Measurements from ENCODE around the gene C11orf98.

DNA sequence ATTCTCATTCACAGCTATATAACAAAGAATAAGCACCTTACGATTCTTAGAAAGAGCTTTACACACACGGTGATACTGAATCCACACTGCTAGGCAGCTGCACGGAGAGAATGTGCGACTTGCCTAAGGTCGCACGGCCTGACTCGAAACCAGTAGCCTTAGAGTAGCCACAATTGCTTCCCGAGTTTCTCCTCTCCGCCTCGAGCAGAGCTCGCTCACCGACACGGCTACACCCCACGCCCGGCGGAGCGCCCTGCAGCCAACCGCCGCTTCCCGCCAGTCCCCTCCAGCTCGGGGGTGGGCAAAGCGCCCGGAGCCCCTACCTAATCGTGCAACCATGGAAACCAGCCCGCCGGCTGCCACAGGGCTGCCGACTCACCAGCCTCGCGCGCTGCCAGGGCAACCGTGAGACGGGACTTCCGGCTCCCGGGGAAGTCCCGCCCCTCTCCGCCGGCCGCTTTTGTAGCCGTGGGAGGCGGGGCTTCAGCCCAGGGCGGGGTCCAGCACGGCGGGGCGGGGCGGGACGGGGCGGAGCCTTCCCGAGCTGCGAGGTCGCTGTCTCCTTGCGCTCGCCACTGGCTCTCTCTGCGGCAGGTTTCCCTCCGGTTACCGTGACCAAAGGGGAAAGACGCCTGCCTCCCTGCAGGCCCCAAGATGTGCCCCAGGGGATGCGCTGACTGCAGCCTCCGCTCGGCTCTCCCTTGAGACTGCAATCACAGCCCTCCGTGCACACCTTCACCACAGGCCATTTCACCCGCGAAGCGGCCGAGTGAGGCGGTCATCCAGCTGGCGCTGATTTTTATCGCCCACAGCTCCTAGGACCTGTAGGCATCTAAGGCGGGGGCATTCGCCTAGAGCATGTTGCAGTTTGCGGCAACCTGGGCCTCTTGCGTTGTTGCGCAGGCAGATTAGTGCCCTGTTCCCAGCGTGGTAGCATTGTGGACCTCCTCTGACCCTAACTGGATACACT lies 41.2 kb upstream of the C11orf98 start:
- peak; percentile 74 for TF ChIP-seq TAF1 (IDR thresholded peaks at IDR 0.05; ENCODE audit: low read depth)
- peak; percentile 93 for TF ChIP-seq MXI1 (conservative IDR thresholded peaks at IDR 0.05; ENCODE audit: poor library complexity, severe bottlenecking)

Data from neural cell (in vitro differentiated cells).